A673 (cell line): ENCODE data around the gene TCEAL1. TPM values are rescaled to one million over a fixed set of nuclear protein-coding genes. Genes with fewer than 3 reads are reported as not detected.

Source experiments
- BruUV-seq: library from RNA; stranded (reverse); fragments of 400-500 nt; replicated peaks from 2 replicates; lab custom pipeline; 2021; lab: Mats Ljungman, UMichigan
- CTCF ChIA-PET: fragments of 300-600 bp; sonication (Branson Sonifier 250); formaldehyde crosslinking; loops from one replicate; lab custom pipeline; 2022; ENCODE audit warnings: antibody characterized with exemption; lab: Charles Lee
- POLR2A ChIA-PET: fragments of 300-600 bp; sonication (Branson Sonifier 250); formaldehyde crosslinking; loops from one replicate; lab custom pipeline; 2022; ENCODE audit warnings: antibody characterized with exemption; ENCODE audit not compliant: low non-redundant PET; lab: Charles Lee
- DNase-seq: peaks from one replicate; pipeline ENCODE4 v3.0.0-alpha.2; 2015; ENCODE audit warnings: low spot score
- H3K27ac ChIP-seq: fragments of 200-600 bp; sonication (generic); 2 replicates; pipeline ENCODE4 v1.5.1; 2016; ENCODE audit warnings: mixed run types, low read depth, mild to moderate bottlenecking, mixed read lengths, antibody characterized with exemption, low read length; ENCODE audit not compliant: poor library complexity, severe bottlenecking
- H3K27me3 ChIP-seq: fragments of 200-600 bp; sonication (generic); replicated peaks from 2 replicates; pipeline ENCODE4 v1.6.1; 2017; ENCODE audit warnings: mixed run types, low read depth, mild to moderate bottlenecking, mixed read lengths, antibody characterized with exemption, low read length; ENCODE audit not compliant: insufficient read depth, poor library complexity
- H3K36me3 ChIP-seq: fragments of 200-600 bp; sonication (generic); 2 replicates; pipeline ENCODE4 v1.6.1; 2016; ENCODE audit warnings: mixed run types, mild to moderate bottlenecking, mixed read lengths, antibody characterized with exemption, low read length; ENCODE audit not compliant: insufficient read depth, poor library complexity, severe bottlenecking
- H3K4me1 ChIP-seq: fragments of 200-600 bp; sonication (generic); 2 replicates; pipeline ENCODE4 v1.6.1; 2017; ENCODE audit warnings: mixed run types, mild to moderate bottlenecking, mixed read lengths, antibody characterized with exemption, low read length; ENCODE audit not compliant: insufficient read depth, poor library complexity, severe bottlenecking
- H3K4me3 ChIP-seq: fragments of 200-600 bp; sonication (generic); 2 replicates; pipeline ENCODE4 v1.5.1; 2016; ENCODE audit warnings: low read depth, mixed run types, mild to moderate bottlenecking, mixed read lengths, low read length; ENCODE audit not compliant: poor library complexity, severe bottlenecking
- H3K9me3 ChIP-seq: fragments of 200-600 bp; sonication (generic); 2 replicates; pipeline ENCODE4 v1.6.1; 2016; ENCODE audit warnings: mixed run types, low read depth, mild to moderate bottlenecking, mixed read lengths, antibody characterized with exemption, low read length; ENCODE audit not compliant: poor library complexity, severe bottlenecking
- EZH2 ChIP-seq: fragments of 200-600 bp; sonication (generic); IDR thresholded peaks from 2 replicates; pipeline ENCODE4 v1.6.1; 2017; ENCODE audit warnings: borderline replicate concordance, low read depth, mild to moderate bottlenecking, mixed read lengths, antibody characterized with exemption, low read length; ENCODE audit not compliant: poor library complexity, severe bottlenecking
- intact Hi-C: fragments of 100-400 bp; cut with micrococcal nuclease; formaldehyde crosslinking; loops from one replicate; pipeline ENCODE4 v1.10.0; 2022; ENCODE audit not compliant: unreplicated experiment
- total RNA-seq: library from RNA; stranded (reverse); gene quantifications from 2 replicates; pipeline ENCODE4 v1.2.3, GENCODE V29; 2021
- TF ChIP-seq, protein P1 (sequence below): fragments of 300-800, 200-600 bp; sonication (generic); conservative IDR thresholded peaks from 2 replicates; pipeline ENCODE4 v1.5.1; 2017; ENCODE audit warnings: low read depth, mild to moderate bottlenecking, antibody characterized with exemption, low read length, moderate library complexity, mixed read lengths

Gene TCEAL1
- total RNA-seq, 1 experiment from 2014 or later = 10.9 TPM

DNA sequence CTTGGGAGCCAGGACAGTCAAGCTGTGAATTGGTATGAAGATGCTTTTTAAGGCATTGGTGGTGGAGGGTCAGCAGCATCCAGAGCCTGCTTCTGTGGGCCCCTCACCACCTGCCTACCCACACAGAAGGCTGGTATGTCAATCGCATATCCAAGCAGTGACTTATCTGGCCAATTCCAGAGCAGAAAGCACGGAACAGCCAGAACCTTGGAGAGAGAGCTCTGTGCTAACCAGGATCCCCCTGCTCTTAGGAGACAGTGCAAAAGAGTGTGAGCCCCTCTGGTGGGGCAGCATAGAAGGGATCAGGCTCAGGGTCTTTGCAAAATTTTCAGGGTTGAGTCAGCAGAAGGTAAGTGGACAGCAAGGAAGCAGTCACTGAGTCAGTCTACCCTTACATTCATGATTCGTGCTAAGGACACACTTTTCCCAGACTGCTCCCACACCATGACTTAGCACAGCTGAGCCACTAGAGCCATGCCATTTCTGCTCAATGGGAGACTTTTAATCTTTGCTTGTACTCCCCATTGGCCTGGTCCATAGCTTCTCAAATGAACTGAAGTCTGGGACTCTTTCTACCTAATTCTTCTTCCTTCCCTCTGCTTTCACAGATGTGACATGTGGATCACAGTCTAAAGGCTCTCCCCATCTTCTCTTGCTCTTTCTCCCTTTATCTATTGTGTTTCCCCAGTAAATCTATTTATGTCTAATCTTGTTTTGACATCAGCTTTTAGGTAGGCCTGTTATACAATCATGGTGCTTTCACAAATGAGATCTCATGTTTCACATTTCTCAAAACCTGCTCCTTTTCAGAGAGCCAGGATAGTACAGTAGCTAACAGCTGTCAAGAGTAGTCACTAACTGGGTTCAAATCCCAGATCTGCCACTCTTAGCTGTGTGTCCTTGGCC lies 37.7 kb downstream of the TCEAL1 start:
- intact Hi-C loops = no loop called here
- ChIA-PET POLR2A (no interaction called here), CTCF (no interaction called here)
- no peak overlapping the region for H3K27ac ChIP-seq
- DNase-seq = no peak
- peaks cover 10% of the 10 kb centered on the region for H3K27me3 ChIP-seq
- TF ChIP-seq, protein P1, sequence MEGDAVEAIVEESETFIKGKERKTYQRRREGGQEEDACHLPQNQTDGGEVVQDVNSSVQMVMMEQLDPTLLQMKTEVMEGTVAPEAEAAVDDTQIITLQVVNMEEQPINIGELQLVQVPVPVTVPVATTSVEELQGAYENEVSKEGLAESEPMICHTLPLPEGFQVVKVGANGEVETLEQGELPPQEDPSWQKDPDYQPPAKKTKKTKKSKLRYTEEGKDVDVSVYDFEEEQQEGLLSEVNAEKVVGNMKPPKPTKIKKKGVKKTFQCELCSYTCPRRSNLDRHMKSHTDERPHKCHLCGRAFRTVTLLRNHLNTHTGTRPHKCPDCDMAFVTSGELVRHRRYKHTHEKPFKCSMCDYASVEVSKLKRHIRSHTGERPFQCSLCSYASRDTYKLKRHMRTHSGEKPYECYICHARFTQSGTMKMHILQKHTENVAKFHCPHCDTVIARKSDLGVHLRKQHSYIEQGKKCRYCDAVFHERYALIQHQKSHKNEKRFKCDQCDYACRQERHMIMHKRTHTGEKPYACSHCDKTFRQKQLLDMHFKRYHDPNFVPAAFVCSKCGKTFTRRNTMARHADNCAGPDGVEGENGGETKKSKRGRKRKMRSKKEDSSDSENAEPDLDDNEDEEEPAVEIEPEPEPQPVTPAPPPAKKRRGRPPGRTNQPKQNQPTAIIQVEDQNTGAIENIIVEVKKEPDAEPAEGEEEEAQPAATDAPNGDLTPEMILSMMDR = no peak
- no peak for TF ChIP-seq EZH2
- H3K36me3 ChIP-seq = no peaks in the 10 kb centered on the region
- H3K4me1 ChIP-seq = no peaks in the 10 kb centered on the region
- no TSS peak for BruUV-seq
- no peak overlapping the region for H3K4me3 ChIP-seq
- no peaks in the 10 kb centered on the region for H3K9me3 ChIP-seq

DNA sequence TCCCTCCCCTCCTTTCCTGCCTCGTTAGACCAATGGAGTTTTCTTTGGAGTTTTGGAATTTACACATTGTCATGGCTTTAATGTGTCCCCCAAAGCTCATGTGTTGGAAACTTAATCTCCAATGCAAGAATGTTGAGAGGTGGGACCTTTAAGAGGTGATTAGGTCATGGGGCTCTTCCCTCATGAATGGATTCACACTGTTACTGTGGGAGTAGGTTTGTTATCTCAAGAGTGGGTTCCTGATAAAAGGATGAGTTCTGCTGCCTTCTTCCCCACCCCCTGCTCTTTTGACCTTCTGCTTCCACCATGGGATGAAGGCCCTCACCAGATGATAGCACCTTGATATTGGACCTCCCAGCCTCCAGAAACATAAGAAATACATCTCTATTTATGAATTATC lies 41.0 kb downstream of the TCEAL1 start:
- intact Hi-C loops = loop anchor here (10.0 kb wide), 1 partner anchor 135 kb away; no protein-coding TSS in a partner anchor
- no peak for TF ChIP-seq EZH2
- TF ChIP-seq, protein P1 = no peak
- no peaks in the 10 kb centered on the region for H3K36me3 ChIP-seq
- no peaks in the 10 kb centered on the region for H3K9me3 ChIP-seq
- ChIA-PET POLR2A (no interaction called here), CTCF (no interaction called here)
- H3K4me3 ChIP-seq = no peak overlapping the region
- no peak overlapping the region for H3K27ac ChIP-seq
- no peaks in the 10 kb centered on the region for H3K4me1 ChIP-seq
- no TSS peak for BruUV-seq
- H3K27me3 ChIP-seq = no peaks in the 10 kb centered on the region
- DNase-seq = no peak

DNA sequence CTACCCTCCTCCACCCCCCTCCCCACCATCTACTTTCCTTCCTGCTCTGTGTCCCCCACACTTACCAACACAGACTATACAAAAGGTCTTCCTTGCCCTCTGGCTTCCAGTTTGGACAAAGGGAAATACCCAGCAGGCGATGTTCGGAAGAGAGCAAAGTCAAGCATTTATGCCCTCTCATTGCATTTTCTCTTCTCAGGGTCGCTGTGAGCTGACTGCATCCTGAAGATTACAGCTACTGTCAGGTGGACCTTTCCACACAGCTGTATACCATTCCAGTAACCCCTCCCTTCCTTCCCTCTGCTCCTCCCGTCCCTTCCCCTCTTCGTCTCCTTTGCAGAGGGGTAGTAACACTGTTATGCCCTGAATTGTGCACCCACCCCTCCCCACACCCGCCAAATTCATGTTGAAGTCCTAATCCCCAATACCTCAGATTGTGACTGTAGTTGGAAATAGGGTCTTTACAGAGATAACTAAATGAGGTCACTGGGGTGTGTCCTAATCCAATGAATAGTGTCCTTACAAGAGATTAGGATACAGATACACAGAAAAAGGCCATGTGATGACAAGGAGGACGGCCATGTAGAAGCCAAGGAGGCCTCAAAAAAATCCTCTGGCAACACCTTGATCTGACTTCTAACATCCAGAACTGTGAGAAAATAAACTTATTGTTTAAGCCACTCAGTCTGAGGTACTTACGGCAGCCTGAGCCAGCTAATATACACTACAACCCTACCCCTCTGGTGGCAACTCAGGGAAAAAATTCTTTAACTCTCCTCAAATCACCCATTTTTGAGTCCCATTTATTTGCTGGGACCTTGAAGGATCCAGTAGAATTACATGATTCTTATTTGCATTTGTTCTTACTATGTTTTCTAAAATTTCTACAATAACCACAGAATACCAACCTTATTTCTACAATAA lies 46.0 kb downstream of the TCEAL1 start:
- TF ChIP-seq, protein P1 = no peak
- no peak for TF ChIP-seq EZH2
- intact Hi-C loops = loop anchor here (10.0 kb wide), 1 partner anchor 140 kb away; no protein-coding TSS in a partner anchor
- Histone ChIP-seq H3K9me3 (no peaks in the 10 kb centered on the region), H3K4me3 (no peak overlapping the region), H3K27me3 (no peaks in the 10 kb centered on the region), H3K27ac (no peak overlapping the region), H3K36me3 (peaks cover 40% of the 10 kb centered on the region), H3K4me1 (no peaks in the 10 kb centered on the region)
- DNase-seq = no peak
- ChIA-PET CTCF (no interaction called here), POLR2A (no interaction called here)
- no TSS peak for BruUV-seq
